SK-N-SH (cell line): Measurements from ENCODE around the gene SZT2. TPM values are rescaled to one million over a fixed set of nuclear protein-coding genes. Genes with fewer than 3 reads are reported as not detected.

ENCODE experiments used
- CTCF ChIA-PET: fragments of 300-600, 350-600 bp; formaldehyde crosslinking; extraction: SDS; loops from one replicate; lab custom pipeline; 2021; lab: Yijun Ruan, JAX
- POLR2A ChIA-PET: fragments of 350-600 bp; sonication (Branson Sonifier 250); formaldehyde crosslinking; extraction: SDS; loops from one replicate; lab custom pipeline; 2020; ENCODE audit warnings: antibody characterized with exemption, inconsistent platforms; lab: Yijun Ruan, JAX
- DNase-seq: peaks from one replicate; pipeline ENCODE4 v3.0.0; 2012
- H2AFZ ChIP-seq: fragments of 200-600 bp; sonication (generic); 2 replicates; pipeline ENCODE4 v1.8.1; 2016; ENCODE audit warnings: antibody characterized with exemption, mild to moderate bottlenecking, low read depth
- H3F3A ChIP-seq: fragments of 200-600 bp; sonication (generic); replicated peaks from 2 replicates; pipeline ENCODE3; 2016; ENCODE audit warnings: antibody characterized with exemption, mild to moderate bottlenecking; ENCODE audit not compliant: insufficient read depth
- H3K27ac ChIP-seq, 2 experiments: fragments of 200-500 bp in 1 of 2; fragments of 200-600 bp in 1 of 2; sonication (Bioruptor generic) in 1 of 2; sonication (generic), shearing (Covaris generic) in 1 of 2; 2 replicates each; pipeline versions ENCODE4 v1.5.1 to v1.6.1; 2014 to 2016; ENCODE audit warnings: low read depth in 2 of 2, inconsistent platforms in 1 of 2, low read length in 1 of 2, mild to moderate bottlenecking in 1 of 2, mixed read lengths in 1 of 2
- H3K27me3 ChIP-seq: fragments of 200-600 bp; sonication (generic), shearing (Covaris generic); 2 replicates; pipeline ENCODE4 v1.6.1; 2016; ENCODE audit warnings: mixed run types; ENCODE audit not compliant: insufficient read depth
- H3K36me3 ChIP-seq, 2 experiments: fragments of 200-500 bp in 1 of 2; fragments of 200-600 bp in 1 of 2; sonication (Bioruptor generic) in 1 of 2; sonication (generic) in 1 of 2; replicated peaks in 1 of 2; 2 replicates each; pipeline versions ENCODE3 to v1.5.1; 2014 to 2016; ENCODE audit warnings: low read length in 1 of 2, mild to moderate bottlenecking in 1 of 2; ENCODE audit not compliant: insufficient read depth in 2 of 2, control insufficient read depth in 1 of 2
- H3K4me1 ChIP-seq, 2 experiments: fragments of 200-500 bp in 1 of 2; fragments of 200-600 bp in 1 of 2; sonication (Bioruptor generic) in 1 of 2; sonication (generic), shearing (Covaris generic) in 1 of 2; 2 replicates each; pipeline versions ENCODE4 v1.5.1 to v1.6.1; 2014 to 2016; ENCODE audit warnings: low read depth in 1 of 2, low read length in 1 of 2, mixed run types in 1 of 2; ENCODE audit not compliant: insufficient read depth in 2 of 2, control insufficient read depth in 1 of 2
- H3K4me2 ChIP-seq: fragments of 200-600 bp; sonication (generic), shearing (Covaris generic); 2 replicates; pipeline ENCODE4 v1.6.1; 2017; ENCODE audit warnings: mixed run types
- H3K4me3 ChIP-seq, 2 experiments: fragments of 200-500 bp in 1 of 2; fragments of 200-600 bp in 1 of 2; sonication (Bioruptor generic) in 1 of 2; sonication (generic), shearing (Covaris generic) in 1 of 2; 2 replicates each; pipeline versions ENCODE4 v1.5.1 to v1.8.1; 2014 to 2016; ENCODE audit warnings: low read depth in 2 of 2, inconsistent platforms in 1 of 2, low read length in 1 of 2, mild to moderate bottlenecking in 1 of 2, mixed read lengths in 1 of 2, moderate library complexity in 1 of 2
- H3K79me2 ChIP-seq: fragments of 200-600 bp; sonication (generic); 2 replicates; pipeline ENCODE4 v1.8.1; 2017; ENCODE audit warnings: mild to moderate bottlenecking; ENCODE audit not compliant: insufficient read depth
- H3K9ac ChIP-seq: fragments of 200-600 bp; sonication (generic); 2 replicates; pipeline ENCODE4 v1.6.1; 2017; ENCODE audit warnings: mixed run types
- H3K9me2 ChIP-seq: fragments of 200-600 bp; sonication (generic); 2 replicates; pipeline ENCODE4 v1.6.1; 2017; ENCODE audit warnings: mixed run types
- H3K9me3 ChIP-seq: fragments of 200-600 bp; sonication (generic); 2 replicates; pipeline ENCODE4 v1.6.1; 2017; ENCODE audit warnings: mixed run types, mild to moderate bottlenecking, moderate library complexity
- H4K20me1 ChIP-seq: fragments of 200-600 bp; sonication (generic); 2 replicates; pipeline ENCODE4 v1.6.1; 2017; ENCODE audit warnings: mild to moderate bottlenecking, mixed run types; ENCODE audit not compliant: insufficient read depth
- ELF1 ChIP-seq: IDR thresholded peaks from 2 replicates; pipeline ENCODE4 v1.4.0; 2012
- EP300 ChIP-seq, 2 experiments: IDR thresholded peaks; 2 replicates each; pipeline versions ENCODE4 v1.4.0 to v1.6.1; 2012; ENCODE audit warnings: borderline replicate concordance in 1 of 2, low read depth in 1 of 2, low read length in 1 of 2
- FOXJ3 ChIP-seq: sonication (generic); formaldehyde crosslinking; IDR thresholded peaks from 2 replicates; pipeline ENCODE4 v1.5.1; 2020; ENCODE audit warnings: mild to moderate bottlenecking, missing genetic modification reagents
- FOXM1 ChIP-seq: IDR thresholded peaks from 2 replicates; pipeline ENCODE4 v1.4.0; 2012; ENCODE audit warnings: low read depth, mild to moderate bottlenecking
- GATA2 ChIP-seq: sonication (generic); formaldehyde crosslinking; IDR thresholded peaks from 2 replicates; pipeline ENCODE4 v1.5.0; 2020; ENCODE audit warnings: mild to moderate bottlenecking, missing genetic modification reagents
- MEF2A ChIP-seq: IDR thresholded peaks from 2 replicates; pipeline ENCODE4 v1.4.0; 2012; ENCODE audit warnings: low read depth, borderline replicate concordance
- MXI1 ChIP-seq: IDR thresholded peaks from 2 replicates; pipeline ENCODE4 v1.6.1; 2012; ENCODE audit warnings: mild to moderate bottlenecking, low read depth, low read length, improper control_type of control experiment
- NRF1 ChIP-seq: IDR thresholded peaks from 2 replicates; pipeline ENCODE4 v1.6.1; 2012; ENCODE audit warnings: low read depth, mild to moderate bottlenecking, low read length
- RAD21 ChIP-seq: IDR thresholded peaks from 2 replicates; pipeline ENCODE4 v1.6.1; 2012; ENCODE audit warnings: mild to moderate bottlenecking, low read length
- SMC3 ChIP-seq: IDR thresholded peaks from 2 replicates; pipeline ENCODE4 v1.6.1; 2012; ENCODE audit warnings: low read depth, low read length, improper control_type of control experiment
- TAF1 ChIP-seq: IDR thresholded peaks from 2 replicates; pipeline ENCODE4 v1.6.1; 2012; ENCODE audit warnings: low read depth, mild to moderate bottlenecking, low read length, moderate library complexity, borderline replicate concordance
- YY1 ChIP-seq: IDR thresholded peaks from 2 replicates; pipeline ENCODE4 v1.4.0; 2012; ENCODE audit warnings: low read depth, mild to moderate bottlenecking
- WGBS: methylation state at CpG from one replicate; pipeline ENCODE4 v1.1.6; 2017; ENCODE audit warnings: low lambda C conversion rate; 5-methylcytosine and 5-hydroxymethylcytosine counted together
- polyA plus RNA-seq, 3 experiments: library from polyadenylated mRNA; depleted of rRNA; stranded (reverse); fragments of >200 nt; gene quantifications; 2 replicates each; pipeline ENCODE4 v1.2.3, GENCODE V29; 2012
- TF ChIP-seq, protein P1 (sequence below): IDR thresholded peaks from 2 replicates; pipeline ENCODE4; 2012
- TF ChIP-seq, protein P2 (sequence below): fragments of 150-350 bp; IDR thresholded peaks from 2 replicates; pipeline ENCODE4 v1.6.1; 2016; ENCODE audit warnings: mild to moderate bottlenecking, low read depth, low read length
- TF ChIP-seq, protein P3 (sequence below): fragments of 200-600 bp; sonication (generic); IDR thresholded peaks from 2 replicates; pipeline ENCODE4 v1.6.1; 2017; ENCODE audit warnings: antibody characterized with exemption, mild to moderate bottlenecking, moderate library complexity
- TF ChIP-seq, protein P4 (sequence below): IDR thresholded peaks from 2 replicates; pipeline ENCODE4 v1.6.1; 2012; ENCODE audit warnings: mild to moderate bottlenecking, low read depth, low read length, moderate library complexity

The SZT2 gene
- polyA plus RNA-seq, 1 of the 3 experiments (the other 2 are of a cell fraction), result 12.9 TPM

DNA sequence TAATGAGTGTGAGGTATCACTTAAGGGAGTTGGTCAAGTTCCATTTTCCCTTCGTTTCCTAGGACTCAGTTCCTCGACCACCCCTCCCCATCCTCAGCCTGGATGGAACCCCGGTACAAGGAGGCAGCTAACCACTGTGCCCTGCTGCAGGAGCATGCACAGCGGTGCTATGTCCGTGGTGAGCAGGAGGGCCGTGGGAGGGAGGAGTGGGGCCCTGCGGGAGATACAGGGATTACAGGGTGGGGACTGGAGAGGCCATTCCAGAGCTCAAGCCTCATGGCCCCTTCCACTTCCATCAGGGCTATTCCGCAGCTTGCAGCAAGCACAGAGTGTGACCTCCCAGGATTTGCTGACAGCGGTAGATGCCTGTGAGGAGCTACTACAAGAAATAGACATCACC is 38.2 kb downstream of the SZT2 start:
- DNase-seq, result no peak
- TF ChIP-seq MXI1 (no peak), YY1 (no peak), MEF2A (no peak), FOXM1 (no peak)
- TF ChIP-seq, protein P1, sequence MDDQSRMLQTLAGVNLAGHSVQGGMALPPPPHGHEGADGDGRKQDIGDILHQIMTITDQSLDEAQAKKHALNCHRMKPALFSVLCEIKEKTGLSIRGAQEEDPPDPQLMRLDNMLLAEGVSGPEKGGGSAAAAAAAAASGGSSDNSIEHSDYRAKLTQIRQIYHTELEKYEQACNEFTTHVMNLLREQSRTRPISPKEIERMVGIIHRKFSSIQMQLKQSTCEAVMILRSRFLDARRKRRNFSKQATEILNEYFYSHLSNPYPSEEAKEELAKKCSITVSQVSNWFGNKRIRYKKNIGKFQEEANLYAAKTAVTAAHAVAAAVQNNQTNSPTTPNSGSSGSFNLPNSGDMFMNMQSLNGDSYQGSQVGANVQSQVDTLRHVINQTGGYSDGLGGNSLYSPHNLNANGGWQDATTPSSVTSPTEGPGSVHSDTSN, result no peak
- no peak overlapping the region for H3K27ac ChIP-seq
- H3K4me2 ChIP-seq, result no peak overlapping the region
- no peak overlapping the region for H2AFZ ChIP-seq
- no peaks in the 10 kb centered on the region for H3K9me2 ChIP-seq
- WGBS, result 95% methylated on average over 3 of the region's 9 CpGs
- peaks cover 23 to 86% of the 10 kb centered on the region in 2 experiments for H3K36me3 ChIP-seq
- H3K27me3 ChIP-seq, result no peaks in the 10 kb centered on the region
- H3K4me3 ChIP-seq, result no peak overlapping the region
- no peaks in the 10 kb centered on the region for H3K79me2 ChIP-seq
- no peaks in the 10 kb centered on the region for H4K20me1 ChIP-seq
- H3K4me1 ChIP-seq, result no peaks in the 10 kb centered on the region
- H3K9me3 ChIP-seq, result no peaks in the 10 kb centered on the region
- H3F3A ChIP-seq, result no peaks in the 10 kb centered on the region
- ChIA-PET POLR2A (no interaction called here), CTCF (interaction anchor here (1.6 kb wide), 1 partner anchor 13 kb away, joined by 8 read pairs; no protein-coding TSS in a partner anchor)
- H3K9ac ChIP-seq, result no peak overlapping the region

DNA sequence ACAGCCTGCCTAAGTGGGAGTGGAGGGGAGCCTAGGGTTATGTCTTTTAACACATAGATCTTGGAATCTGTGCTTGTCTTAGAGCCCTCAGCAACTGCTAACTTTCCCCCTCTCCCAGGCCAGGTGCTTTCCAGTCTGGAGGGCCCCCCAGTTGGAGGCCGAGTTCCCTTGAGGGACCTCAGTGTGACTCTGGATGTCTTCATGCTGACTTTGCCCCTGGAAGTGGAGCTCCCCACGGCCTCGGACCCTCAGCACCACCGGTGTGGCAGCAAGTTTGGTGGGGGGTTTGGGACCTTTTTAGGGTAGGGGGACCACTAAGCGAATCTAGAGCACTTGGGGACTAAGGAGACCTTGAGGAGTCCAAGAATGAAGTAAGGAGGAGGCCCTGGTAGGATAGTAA is 41.1 kb downstream of the SZT2 start:
- no peaks in the 10 kb centered on the region for H3K27me3 ChIP-seq
- H3K9ac ChIP-seq, result no peak overlapping the region
- no peak overlapping the region for H3K4me2 ChIP-seq
- POLR2A ChIA-PET, result no interaction called here
- DNase-seq, result no peak
- H4K20me1 ChIP-seq, result no peaks in the 10 kb centered on the region
- no peaks in the 10 kb centered on the region for H3K9me3 ChIP-seq
- no peak overlapping the region for H3K4me3 ChIP-seq
- H3K36me3 ChIP-seq, result peaks cover 28 to 89% of the 10 kb centered on the region in 2 experiments
- no peak for TF ChIP-seq GATA2 (CRISPR knock-in tag)
- TF ChIP-seq, protein P2, sequence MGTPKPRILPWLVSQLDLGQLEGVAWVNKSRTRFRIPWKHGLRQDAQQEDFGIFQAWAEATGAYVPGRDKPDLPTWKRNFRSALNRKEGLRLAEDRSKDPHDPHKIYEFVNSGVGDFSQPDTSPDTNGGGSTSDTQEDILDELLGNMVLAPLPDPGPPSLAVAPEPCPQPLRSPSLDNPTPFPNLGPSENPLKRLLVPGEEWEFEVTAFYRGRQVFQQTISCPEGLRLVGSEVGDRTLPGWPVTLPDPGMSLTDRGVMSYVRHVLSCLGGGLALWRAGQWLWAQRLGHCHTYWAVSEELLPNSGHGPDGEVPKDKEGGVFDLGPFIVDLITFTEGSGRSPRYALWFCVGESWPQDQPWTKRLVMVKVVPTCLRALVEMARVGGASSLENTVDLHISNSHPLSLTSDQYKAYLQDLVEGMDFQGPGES, result no peak
- no peak for TF ChIP-seq SMC3
- TF ChIP-seq EP300 (IDR thresholded peaks at IDR 0.05; ENCODE audit: borderline replicate concordance in 1 of 2, low read depth in 1 of 2, low read length in 1 of 2), result no peak
- TF ChIP-seq, protein P3, sequence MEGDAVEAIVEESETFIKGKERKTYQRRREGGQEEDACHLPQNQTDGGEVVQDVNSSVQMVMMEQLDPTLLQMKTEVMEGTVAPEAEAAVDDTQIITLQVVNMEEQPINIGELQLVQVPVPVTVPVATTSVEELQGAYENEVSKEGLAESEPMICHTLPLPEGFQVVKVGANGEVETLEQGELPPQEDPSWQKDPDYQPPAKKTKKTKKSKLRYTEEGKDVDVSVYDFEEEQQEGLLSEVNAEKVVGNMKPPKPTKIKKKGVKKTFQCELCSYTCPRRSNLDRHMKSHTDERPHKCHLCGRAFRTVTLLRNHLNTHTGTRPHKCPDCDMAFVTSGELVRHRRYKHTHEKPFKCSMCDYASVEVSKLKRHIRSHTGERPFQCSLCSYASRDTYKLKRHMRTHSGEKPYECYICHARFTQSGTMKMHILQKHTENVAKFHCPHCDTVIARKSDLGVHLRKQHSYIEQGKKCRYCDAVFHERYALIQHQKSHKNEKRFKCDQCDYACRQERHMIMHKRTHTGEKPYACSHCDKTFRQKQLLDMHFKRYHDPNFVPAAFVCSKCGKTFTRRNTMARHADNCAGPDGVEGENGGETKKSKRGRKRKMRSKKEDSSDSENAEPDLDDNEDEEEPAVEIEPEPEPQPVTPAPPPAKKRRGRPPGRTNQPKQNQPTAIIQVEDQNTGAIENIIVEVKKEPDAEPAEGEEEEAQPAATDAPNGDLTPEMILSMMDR, result no peak
- no peak for TF ChIP-seq RAD21
- no peak for TF ChIP-seq NRF1
- TF ChIP-seq, protein P4, sequence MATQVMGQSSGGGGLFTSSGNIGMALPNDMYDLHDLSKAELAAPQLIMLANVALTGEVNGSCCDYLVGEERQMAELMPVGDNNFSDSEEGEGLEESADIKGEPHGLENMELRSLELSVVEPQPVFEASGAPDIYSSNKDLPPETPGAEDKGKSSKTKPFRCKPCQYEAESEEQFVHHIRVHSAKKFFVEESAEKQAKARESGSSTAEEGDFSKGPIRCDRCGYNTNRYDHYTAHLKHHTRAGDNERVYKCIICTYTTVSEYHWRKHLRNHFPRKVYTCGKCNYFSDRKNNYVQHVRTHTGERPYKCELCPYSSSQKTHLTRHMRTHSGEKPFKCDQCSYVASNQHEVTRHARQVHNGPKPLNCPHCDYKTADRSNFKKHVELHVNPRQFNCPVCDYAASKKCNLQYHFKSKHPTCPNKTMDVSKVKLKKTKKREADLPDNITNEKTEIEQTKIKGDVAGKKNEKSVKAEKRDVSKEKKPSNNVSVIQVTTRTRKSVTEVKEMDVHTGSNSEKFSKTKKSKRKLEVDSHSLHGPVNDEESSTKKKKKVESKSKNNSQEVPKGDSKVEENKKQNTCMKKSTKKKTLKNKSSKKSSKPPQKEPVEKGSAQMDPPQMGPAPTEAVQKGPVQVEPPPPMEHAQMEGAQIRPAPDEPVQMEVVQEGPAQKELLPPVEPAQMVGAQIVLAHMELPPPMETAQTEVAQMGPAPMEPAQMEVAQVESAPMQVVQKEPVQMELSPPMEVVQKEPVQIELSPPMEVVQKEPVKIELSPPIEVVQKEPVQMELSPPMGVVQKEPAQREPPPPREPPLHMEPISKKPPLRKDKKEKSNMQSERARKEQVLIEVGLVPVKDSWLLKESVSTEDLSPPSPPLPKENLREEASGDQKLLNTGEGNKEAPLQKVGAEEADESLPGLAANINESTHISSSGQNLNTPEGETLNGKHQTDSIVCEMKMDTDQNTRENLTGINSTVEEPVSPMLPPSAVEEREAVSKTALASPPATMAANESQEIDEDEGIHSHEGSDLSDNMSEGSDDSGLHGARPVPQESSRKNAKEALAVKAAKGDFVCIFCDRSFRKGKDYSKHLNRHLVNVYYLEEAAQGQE, result no peak
- no peak for TF ChIP-seq TAF1
- no peak for TF ChIP-seq FOXJ3 (CRISPR knock-in tag)
- TF ChIP-seq ELF1, result no peak
- TF ChIP-seq MXI1, result no peak
- no peak overlapping the region for H2AFZ ChIP-seq
- H3K4me1 ChIP-seq, result no peaks in the 10 kb centered on the region
- CTCF ChIA-PET, result interaction anchor here (1.9 kb wide), 1 partner anchor 204 kb away, joined by 4 read pairs; no protein-coding TSS in a partner anchor
- no peak overlapping the region for H3K27ac ChIP-seq
- no peaks in the 10 kb centered on the region for H3K9me2 ChIP-seq
- H3K79me2 ChIP-seq, result no peaks in the 10 kb centered on the region
- H3F3A ChIP-seq, result no peaks in the 10 kb centered on the region
- 100% methylated on average over 1 of the region's 5 CpGs for WGBS
